Omental fat pad (tissue), 4 donors: Measurements from ENCODE around the gene CIAO2B. TPM values are rescaled to one million over a fixed set of nuclear protein-coding genes. Genes with fewer than 3 reads are reported as not detected.

ENCODE experiments used
- ATAC-seq: fragments of 150-250 bp; one replicate; pipeline ENCODE4 v1.9.1; 2016; ENCODE audit warnings: mild to moderate bottlenecking, moderate library complexity; ENCODE audit not compliant: low FRiP score
- DNase-seq: peaks from one replicate; pipeline ENCODE4 v3.0.0-alpha.2; 2019; ENCODE audit warnings: low spot score
- total RNA-seq, 4 donors: library from RNA; depleted of rRNA; stranded (reverse); fragments of >200 nt; gene quantifications; one replicate each; pipeline ENCODE4 v1.1.0, GENCODE V29; 2016
- TF ChIP-seq, protein P1 (sequence below), 3 donors: fragments of 450-650 bp; IDR thresholded peaks; one replicate each; pipeline ENCODE4 v1.5.1; 2016 to 2017; ENCODE audit warnings: antibody characterized with exemption in 3 of 3, mild to moderate bottlenecking in 3 of 3, moderate library complexity in 2 of 3

Gene CIAO2B
- total RNA-seq, 4 donors from 2014 or later, result 50.4 to 86.8 (median 70.4) TPM

DNA sequence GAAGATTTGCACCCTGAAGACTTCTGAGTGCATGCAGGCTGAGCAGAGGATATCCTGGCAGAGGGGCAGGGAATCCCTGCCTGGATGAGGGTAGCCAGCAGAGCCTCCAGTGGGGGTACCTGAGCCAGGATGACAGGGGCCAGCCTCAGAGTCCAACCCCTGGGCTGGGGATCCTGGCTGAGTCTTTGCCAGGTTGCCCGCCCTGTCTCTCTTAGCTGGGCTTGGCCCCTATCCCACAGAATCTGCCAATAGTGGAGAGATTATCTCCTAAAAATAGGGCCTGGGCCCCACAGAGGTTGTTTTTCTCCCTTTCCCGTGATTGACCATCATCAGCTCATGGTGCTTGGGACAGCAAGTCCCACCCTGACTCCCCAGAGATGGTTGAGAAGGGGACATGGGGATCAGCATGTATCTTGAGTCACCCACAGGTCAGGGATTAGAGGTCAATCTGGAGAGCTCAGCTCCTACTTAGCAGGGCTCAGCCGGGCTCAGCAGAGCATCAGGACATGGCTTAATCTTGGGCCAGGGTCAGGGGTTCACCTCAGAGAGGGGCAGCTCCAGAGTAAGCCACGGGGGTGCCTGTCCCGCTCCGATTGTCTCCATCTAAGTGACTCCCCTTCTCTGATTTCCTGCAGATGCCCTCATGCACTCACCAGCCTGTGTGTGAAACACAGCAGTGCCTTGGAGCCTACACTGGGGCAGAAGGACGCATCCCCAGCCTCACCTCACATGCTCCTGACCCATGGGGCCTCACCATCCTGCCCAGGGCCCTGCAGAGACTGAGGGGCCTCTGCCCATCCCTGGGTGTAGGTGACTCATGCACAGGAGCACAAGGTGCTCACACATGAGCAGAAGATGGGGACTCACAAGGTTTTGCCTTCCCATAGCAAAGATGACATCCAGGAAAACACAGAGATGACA is 27.0 kb downstream of the CIAO2B start:
- ATAC-seq (no peak), DNase-seq (no peak)
- TF ChIP-seq, protein P1, sequence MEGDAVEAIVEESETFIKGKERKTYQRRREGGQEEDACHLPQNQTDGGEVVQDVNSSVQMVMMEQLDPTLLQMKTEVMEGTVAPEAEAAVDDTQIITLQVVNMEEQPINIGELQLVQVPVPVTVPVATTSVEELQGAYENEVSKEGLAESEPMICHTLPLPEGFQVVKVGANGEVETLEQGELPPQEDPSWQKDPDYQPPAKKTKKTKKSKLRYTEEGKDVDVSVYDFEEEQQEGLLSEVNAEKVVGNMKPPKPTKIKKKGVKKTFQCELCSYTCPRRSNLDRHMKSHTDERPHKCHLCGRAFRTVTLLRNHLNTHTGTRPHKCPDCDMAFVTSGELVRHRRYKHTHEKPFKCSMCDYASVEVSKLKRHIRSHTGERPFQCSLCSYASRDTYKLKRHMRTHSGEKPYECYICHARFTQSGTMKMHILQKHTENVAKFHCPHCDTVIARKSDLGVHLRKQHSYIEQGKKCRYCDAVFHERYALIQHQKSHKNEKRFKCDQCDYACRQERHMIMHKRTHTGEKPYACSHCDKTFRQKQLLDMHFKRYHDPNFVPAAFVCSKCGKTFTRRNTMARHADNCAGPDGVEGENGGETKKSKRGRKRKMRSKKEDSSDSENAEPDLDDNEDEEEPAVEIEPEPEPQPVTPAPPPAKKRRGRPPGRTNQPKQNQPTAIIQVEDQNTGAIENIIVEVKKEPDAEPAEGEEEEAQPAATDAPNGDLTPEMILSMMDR (IDR thresholded peaks at IDR 0.05), result no peak

DNA sequence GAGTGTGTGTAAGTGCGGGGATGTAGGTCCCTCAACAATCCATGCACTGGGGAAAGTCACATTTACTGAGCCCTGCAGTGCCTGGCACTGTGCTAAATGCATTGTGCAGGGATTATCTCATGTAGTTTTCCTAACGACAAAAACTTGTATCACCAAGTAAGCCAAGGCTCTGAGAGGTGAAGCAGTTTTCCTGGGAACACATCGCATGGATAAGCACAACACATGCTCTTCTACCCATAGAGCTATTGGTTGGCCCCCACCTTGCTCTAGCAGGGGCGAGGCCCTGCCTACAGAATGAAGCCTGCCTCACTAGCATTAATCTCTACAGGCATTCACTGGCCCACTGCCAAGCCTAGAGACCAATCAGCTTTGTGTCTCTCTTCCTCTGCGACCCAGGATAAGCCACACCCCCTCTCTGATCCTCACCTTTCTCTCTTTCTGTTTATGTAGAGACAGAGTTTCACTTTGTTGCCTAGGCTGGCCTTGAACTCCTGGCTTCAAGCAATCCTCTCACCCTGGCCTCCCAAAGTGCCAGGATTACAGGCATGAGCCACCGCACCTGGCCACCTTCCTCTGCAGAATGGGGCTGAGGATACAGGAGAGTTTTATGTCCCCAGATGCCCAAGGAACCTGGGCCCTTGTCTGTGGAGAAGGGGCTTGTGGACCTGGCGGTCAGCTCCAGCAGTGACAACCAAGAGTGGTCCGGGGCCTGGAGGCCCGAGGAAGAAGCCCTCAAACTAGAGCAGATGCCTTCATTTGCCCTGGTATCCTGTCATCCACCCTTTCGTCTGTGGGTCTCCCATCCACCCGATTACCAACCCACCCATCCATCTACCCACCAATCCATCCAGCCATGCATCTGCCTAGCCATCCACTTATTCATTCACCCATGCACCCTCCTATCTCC is 28.3 kb downstream of the CIAO2B start:
- TF ChIP-seq, protein P1 (IDR thresholded peaks at IDR 0.05), result no peak
- ATAC-seq (no peak), DNase-seq (no peak)

DNA sequence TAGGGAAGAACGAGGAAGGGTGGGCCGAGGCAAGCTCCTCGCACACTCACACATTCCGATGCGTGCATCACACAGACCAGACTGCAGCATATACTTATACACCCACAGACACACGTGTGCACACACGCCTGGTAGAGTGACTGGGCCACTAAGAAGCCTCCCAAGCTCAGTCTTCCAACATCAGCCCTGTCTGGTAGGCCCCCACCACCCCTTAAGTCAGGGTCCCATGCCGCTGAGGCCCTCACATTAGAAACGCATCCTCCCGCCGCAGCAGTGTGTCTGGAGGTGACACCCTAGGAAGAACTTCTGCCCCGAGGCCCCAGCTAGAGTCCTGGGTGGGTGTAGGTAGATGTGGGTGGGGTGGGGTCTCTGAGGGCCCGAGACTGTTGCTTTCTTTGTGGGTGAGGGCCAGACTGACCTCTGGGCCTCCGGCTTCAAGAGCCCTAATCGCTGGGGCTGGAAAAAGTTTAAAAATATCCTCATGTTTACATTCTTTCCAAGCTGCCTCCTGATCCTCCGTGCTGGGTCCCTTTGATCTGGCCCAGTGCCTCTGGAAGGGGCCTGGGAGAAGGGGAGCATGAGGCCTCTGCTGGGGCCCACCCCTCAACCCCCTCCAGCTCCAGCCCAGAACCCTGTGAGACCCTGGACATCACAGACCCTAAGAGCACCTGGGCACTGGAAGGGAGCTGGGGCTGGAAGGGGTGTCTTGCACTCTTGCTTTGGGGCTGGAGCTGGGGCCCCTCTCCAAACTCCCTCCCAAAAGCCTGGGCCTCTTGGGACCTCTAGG is 29.2 kb downstream of the CIAO2B start:
- ATAC-seq (no peak), DNase-seq (no peak)
- TF ChIP-seq, protein P1 (IDR thresholded peaks at IDR 0.05), result no peak

DNA sequence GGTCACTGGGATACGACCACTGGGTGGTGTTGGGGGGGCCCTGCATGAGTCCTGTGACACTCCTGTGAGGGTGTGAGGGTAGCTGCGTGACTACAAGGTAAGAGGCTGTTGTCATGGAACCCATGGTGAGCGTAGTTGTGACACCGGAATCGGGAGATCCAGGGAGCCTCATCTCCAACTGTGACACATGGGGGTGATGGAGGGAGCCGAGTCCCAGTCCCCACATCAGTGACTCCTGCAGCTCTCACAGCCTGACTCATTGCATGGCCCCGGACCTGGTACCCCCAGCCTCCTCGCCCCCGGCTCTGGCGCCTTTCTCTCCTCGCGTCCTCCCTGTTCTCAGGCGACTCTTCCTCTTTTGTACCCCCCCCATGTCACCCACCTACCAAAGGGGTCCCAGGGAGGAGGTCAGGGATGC is 29.8 kb downstream of the CIAO2B start:
- ATAC-seq, result no peak
- no peak for DNase-seq
- TF ChIP-seq, protein P1 (IDR thresholded peaks at IDR 0.05), result no peak

DNA sequence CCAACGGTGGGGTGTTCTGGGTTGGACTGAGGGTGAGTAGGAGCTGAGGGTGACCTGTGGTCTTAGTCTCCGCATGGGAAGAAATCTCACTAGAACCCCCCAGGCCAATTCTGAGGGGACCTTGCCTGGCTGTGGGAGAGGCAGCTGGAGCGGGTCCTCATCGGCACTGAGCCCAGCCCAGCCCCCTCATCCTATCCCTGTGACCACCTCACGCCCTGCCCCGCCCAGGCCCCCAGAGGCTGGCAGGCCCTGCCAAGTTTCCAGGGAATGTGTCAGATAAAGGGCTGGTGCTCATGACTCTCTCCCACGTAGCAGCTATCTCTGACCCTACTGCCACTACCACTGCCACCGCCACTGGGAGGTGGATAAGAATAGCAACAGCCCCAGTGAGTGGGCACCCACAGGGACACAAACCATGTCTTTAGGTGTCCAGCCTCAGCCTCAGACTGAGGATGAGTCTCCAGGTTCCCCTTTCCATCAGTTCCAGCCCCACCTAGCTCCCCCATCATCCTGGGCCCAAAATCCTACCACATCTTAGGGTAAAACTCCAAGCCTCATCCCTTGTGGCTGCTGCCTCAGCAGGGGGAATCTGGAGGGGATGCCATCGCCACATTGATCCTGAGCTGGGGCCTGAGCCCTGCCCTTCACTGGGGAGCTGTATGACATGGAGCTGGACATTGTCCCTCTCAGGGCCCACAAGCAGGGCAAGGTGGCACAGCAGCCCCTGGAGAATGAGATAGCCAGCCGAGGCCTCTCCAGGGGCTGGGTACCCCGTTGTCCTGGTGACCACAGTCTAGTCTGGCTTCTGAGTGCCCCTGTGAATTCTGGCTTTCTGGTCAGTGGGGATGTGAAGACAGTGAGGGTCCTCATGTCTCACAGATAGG is 30.4 kb downstream of the CIAO2B start:
- ATAC-seq (no peak), DNase-seq (no peak)
- TF ChIP-seq, protein P1 (IDR thresholded peaks at IDR 0.05), result no peak
